GM23338 (cell line): Measurements from ENCODE around the gene TPCN2. TPM values are rescaled to one million over a fixed set of nuclear protein-coding genes. Genes with fewer than 3 reads are reported as not detected.

Experiments used
- ATAC-seq: fragments of 200-7000 bp; cut with Tn5 transposase; 3 replicates; pipeline ENCODE4 v1.9.1; 2020
- DNase-seq: peaks from one replicate; pipeline ENCODE4 v3.0.0-alpha.2; 2015; ENCODE audit warnings: low spot score
- H2AFZ ChIP-seq: fragments of 200-600 bp; sonication (generic); 2 replicates; pipeline ENCODE4 v1.8.0; 2016; ENCODE audit warnings: antibody characterized with exemption, mild to moderate bottlenecking, moderate library complexity
- H3F3A ChIP-seq: fragments of 200-600 bp; sonication (generic); replicated peaks from 2 replicates; pipeline ENCODE4 v1.8.0; 2017; ENCODE audit warnings: antibody characterized with exemption, mixed run types, low read depth
- H3K27ac ChIP-seq: fragments of 200-600 bp; sonication (generic); 2 replicates; pipeline ENCODE4 v1.6.1; 2016; ENCODE audit warnings: low read depth
- H3K27me3 ChIP-seq: fragments of 200-600 bp; sonication (generic); 2 replicates; pipeline ENCODE4 v1.8.0; 2016; ENCODE audit warnings: mild to moderate bottlenecking, mixed run types, moderate library complexity; ENCODE audit not compliant: insufficient read depth
- H3K36me3 ChIP-seq: fragments of 200-600 bp; sonication (generic); 2 replicates; pipeline ENCODE4 v1.8.0; 2016; ENCODE audit warnings: mild to moderate bottlenecking; ENCODE audit not compliant: insufficient read depth
- H3K4me1 ChIP-seq: fragments of 200-600 bp; sonication (generic); 2 replicates; pipeline ENCODE4 v1.8.0; 2016; ENCODE audit warnings: mild to moderate bottlenecking, moderate library complexity; ENCODE audit not compliant: insufficient read depth
- H3K4me2 ChIP-seq: fragments of 200-600 bp; sonication (generic); 2 replicates; pipeline ENCODE4 v1.7.1; 2017; ENCODE audit warnings: mixed run types
- H3K4me3 ChIP-seq: fragments of 200-600 bp; sonication (generic); 2 replicates; pipeline ENCODE4 v1.6.1; 2016; ENCODE audit warnings: mixed run types
- H3K79me2 ChIP-seq: fragments of 200-600 bp; sonication (generic); replicated peaks from 2 replicates; pipeline ENCODE4 v1.8.0; 2017; ENCODE audit warnings: mild to moderate bottlenecking; ENCODE audit not compliant: insufficient read depth
- H3K9me2 ChIP-seq: fragments of 200-600 bp; sonication (generic); 2 replicates; pipeline ENCODE4 v1.8.0; 2017; ENCODE audit not compliant: insufficient read depth
- H4K20me1 ChIP-seq: fragments of 200-600 bp; sonication (generic); replicated peaks from 2 replicates; pipeline ENCODE4 v1.8.0; 2017; ENCODE audit warnings: mild to moderate bottlenecking; ENCODE audit not compliant: insufficient read depth
- H3K27ac Mint-ChIP-seq: 2 replicates; pipeline ENCODE4 v1.8.0; 2020; ENCODE audit warnings: inconsistent platforms, mild to moderate bottlenecking, moderate library complexity, mixed read lengths
- H3K27me3 Mint-ChIP-seq: 3 replicates; pipeline ENCODE4 v1.8.0; 2022; ENCODE audit warnings: low read depth, mild to moderate bottlenecking, moderate library complexity, mixed read lengths, inconsistent platforms; ENCODE audit not compliant: insufficient read depth, poor library complexity
- H3K36me3 Mint-ChIP-seq: 3 replicates; pipeline ENCODE4 v1.8.0; 2021; ENCODE audit warnings: low read depth, mild to moderate bottlenecking, inconsistent platforms, moderate library complexity, mixed read lengths
- H3K4me1 Mint-ChIP-seq: 3 replicates; pipeline ENCODE4 v1.8.0; 2020; ENCODE audit warnings: mild to moderate bottlenecking, inconsistent platforms, mixed read lengths
- H3K4me3 Mint-ChIP-seq: 3 replicates; pipeline ENCODE4 v1.8.0; 2021; ENCODE audit warnings: moderate library complexity, mild to moderate bottlenecking, inconsistent platforms, mixed read lengths
- H3K9me3 Mint-ChIP-seq: 3 replicates; pipeline ENCODE4 v1.8.0; 2020; ENCODE audit warnings: moderate library complexity, mild to moderate bottlenecking, inconsistent platforms, mixed read lengths
- CREB1 ChIP-seq: fragments of 250-450 bp; sonication (Bioruptor Pico); IDR thresholded peaks from 2 replicates; pipeline ENCODE4 v1.5.0; 2020; ENCODE audit warnings: low read depth, mild to moderate bottlenecking, moderate library complexity
- EZH2 ChIP-seq: fragments of 200-600 bp; sonication (generic); IDR thresholded peaks from one replicate; pipeline ENCODE4 v1.8.0; 2017; ENCODE audit warnings: antibody characterized with exemption, mild to moderate bottlenecking, low read depth; ENCODE audit not compliant: unreplicated experiment
- EZH2phosphoT487 ChIP-seq: fragments of 200-600 bp; sonication (generic); IDR thresholded peaks from one replicate; pipeline ENCODE4 v1.8.1; 2018; ENCODE audit warnings: antibody characterized with exemption; ENCODE audit not compliant: unreplicated experiment
- JUNB ChIP-seq: IDR thresholded peaks from one replicate; pipeline ENCODE4 v1.6.1; 2016; ENCODE audit warnings: antibody characterized with exemption; ENCODE audit not compliant: unreplicated experiment
- NANOG ChIP-seq: IDR thresholded peaks from 2 replicates; pipeline ENCODE4 v1.6.1; 2016; ENCODE audit warnings: antibody characterized with exemption, borderline replicate concordance
- POLR2AphosphoS5 ChIP-seq: IDR thresholded peaks from 2 replicates; pipeline ENCODE4 v1.6.1; 2016; ENCODE audit warnings: antibody characterized with exemption, low read depth
- STAT1 ChIP-seq: IDR thresholded peaks from one replicate; pipeline ENCODE4 v1.6.1; 2016; ENCODE audit warnings: antibody characterized with exemption; ENCODE audit not compliant: unreplicated experiment
- ZNF114 ChIP-seq: fragments of 250-450 bp; sonication (Bioruptor Pico); IDR thresholded peaks from 2 replicates; pipeline ENCODE4 v1.5.0; 2020; ENCODE audit warnings: mild to moderate bottlenecking, moderate library complexity
- ZNF331 ChIP-seq: fragments of 250-450 bp; sonication (Bioruptor Pico); IDR thresholded peaks from 2 replicates; pipeline ENCODE4 v1.5.0; 2020; ENCODE audit warnings: low read depth, mild to moderate bottlenecking, moderate library complexity
- polyA plus RNA-seq: library from polyadenylated mRNA; unstranded; fragments of >200 nt; fragmentation: Nextera tagmentation; extraction: Ambion mirVana; gene quantifications from 2 replicates; pipeline ENCODE4 v1.2.1, GENCODE V29; 2016
- total RNA-seq: library from RNA; depleted of rRNA; stranded (reverse); fragments of >200 nt; shearing (Covaris generic); gene quantifications from 2 replicates; pipeline ENCODE4 v1.2.3, GENCODE V29; 2014
- TF ChIP-seq, protein P1 (sequence below): fragments of 250-450 bp; sonication (Bioruptor Pico); IDR thresholded peaks from 2 replicates; pipeline ENCODE4 v1.5.0; 2020; ENCODE audit warnings: mild to moderate bottlenecking, moderate library complexity
- TF ChIP-seq, protein P2 (sequence below): IDR thresholded peaks from 2 replicates; pipeline ENCODE4 v1.6.1; 2016; ENCODE audit warnings: antibody characterized with exemption
- TF ChIP-seq, protein P3 (sequence below): IDR thresholded peaks from one replicate; pipeline ENCODE4 v1.6.1; 2018; ENCODE audit warnings: antibody characterized with exemption; ENCODE audit not compliant: unreplicated experiment
- TF ChIP-seq, protein P4 (sequence below), 2 experiments: fragments of 200-600 bp in 1 of 2; sonication (generic) in 1 of 2; conservative IDR thresholded peaks; 2 replicates each; pipeline versions ENCODE4 v1.5.1 to v1.6.1; 2016 to 2017; ENCODE audit warnings: antibody characterized with exemption in 2 of 2, low read depth in 2 of 2, mild to moderate bottlenecking in 2 of 2, moderate library complexity in 1 of 2

Gene TPCN2
- total and polyA plus RNA-seq, 2 experiments from 2014 or later: 5.8 to 14.7 TPM

DNA sequence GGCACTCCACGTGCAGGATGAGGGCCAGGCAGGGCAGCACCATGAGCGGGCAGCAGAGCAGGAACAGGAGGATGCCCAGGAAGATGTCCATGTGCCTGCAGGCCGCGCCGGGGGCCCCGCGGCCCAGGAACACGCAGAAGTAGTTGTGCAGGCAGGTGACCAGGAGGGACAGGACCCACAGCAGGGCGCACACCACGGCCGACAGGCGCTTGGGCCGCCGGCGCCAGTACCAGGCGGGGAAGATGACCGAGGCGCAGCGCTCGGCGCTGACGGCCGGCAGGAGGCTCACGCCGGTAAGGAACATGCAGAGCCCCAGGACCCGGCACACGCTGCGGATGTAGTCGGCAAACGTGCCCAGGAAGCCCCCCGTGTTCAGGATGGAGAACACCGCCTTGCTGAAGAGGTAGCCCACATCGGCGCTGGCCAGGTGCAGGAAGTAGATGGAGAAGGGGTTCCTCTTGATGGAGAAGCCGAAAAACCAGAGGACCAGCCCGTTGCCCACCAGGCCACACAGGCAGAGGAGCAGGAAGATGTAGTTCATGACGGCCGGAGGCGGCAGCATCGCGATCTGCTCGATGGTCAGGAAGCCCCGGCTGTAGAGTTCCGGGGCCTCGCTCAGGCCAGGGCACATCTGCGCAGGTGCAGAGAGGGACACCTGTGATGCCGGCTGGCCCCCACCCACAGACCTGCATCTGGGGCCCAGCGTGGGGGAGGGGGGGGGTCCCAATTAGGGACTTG, 42.9 kb upstream of the TPCN2 start:
- ATAC-seq (no peak), DNase-seq (no peak)
- Mint-ChIP-seq H3K27me3 (peaks cover 9% of the 10 kb centered on the region), H3K27ac (no peak overlapping the region), H3K9me3 (no peaks in the 10 kb centered on the region), H3K36me3 (peaks cover 3% of the 10 kb centered on the region; the same call in 1 of the 3 replicates), H3K4me1 (peaks cover 5% of the 10 kb centered on the region; the same call in 1 of the 3 replicates), H3K4me3 (no peak overlapping the region; the same call in 2 of the 3 replicates)
- no peaks in the 10 kb centered on the region for H3K27me3 ChIP-seq
- no peaks in the 10 kb centered on the region for H3F3A ChIP-seq
- H3K4me2 ChIP-seq: no peak overlapping the region
- no peaks in the 10 kb centered on the region for H3K36me3 ChIP-seq
- no peaks in the 10 kb centered on the region for H4K20me1 ChIP-seq
- TF ChIP-seq, protein P1, sequence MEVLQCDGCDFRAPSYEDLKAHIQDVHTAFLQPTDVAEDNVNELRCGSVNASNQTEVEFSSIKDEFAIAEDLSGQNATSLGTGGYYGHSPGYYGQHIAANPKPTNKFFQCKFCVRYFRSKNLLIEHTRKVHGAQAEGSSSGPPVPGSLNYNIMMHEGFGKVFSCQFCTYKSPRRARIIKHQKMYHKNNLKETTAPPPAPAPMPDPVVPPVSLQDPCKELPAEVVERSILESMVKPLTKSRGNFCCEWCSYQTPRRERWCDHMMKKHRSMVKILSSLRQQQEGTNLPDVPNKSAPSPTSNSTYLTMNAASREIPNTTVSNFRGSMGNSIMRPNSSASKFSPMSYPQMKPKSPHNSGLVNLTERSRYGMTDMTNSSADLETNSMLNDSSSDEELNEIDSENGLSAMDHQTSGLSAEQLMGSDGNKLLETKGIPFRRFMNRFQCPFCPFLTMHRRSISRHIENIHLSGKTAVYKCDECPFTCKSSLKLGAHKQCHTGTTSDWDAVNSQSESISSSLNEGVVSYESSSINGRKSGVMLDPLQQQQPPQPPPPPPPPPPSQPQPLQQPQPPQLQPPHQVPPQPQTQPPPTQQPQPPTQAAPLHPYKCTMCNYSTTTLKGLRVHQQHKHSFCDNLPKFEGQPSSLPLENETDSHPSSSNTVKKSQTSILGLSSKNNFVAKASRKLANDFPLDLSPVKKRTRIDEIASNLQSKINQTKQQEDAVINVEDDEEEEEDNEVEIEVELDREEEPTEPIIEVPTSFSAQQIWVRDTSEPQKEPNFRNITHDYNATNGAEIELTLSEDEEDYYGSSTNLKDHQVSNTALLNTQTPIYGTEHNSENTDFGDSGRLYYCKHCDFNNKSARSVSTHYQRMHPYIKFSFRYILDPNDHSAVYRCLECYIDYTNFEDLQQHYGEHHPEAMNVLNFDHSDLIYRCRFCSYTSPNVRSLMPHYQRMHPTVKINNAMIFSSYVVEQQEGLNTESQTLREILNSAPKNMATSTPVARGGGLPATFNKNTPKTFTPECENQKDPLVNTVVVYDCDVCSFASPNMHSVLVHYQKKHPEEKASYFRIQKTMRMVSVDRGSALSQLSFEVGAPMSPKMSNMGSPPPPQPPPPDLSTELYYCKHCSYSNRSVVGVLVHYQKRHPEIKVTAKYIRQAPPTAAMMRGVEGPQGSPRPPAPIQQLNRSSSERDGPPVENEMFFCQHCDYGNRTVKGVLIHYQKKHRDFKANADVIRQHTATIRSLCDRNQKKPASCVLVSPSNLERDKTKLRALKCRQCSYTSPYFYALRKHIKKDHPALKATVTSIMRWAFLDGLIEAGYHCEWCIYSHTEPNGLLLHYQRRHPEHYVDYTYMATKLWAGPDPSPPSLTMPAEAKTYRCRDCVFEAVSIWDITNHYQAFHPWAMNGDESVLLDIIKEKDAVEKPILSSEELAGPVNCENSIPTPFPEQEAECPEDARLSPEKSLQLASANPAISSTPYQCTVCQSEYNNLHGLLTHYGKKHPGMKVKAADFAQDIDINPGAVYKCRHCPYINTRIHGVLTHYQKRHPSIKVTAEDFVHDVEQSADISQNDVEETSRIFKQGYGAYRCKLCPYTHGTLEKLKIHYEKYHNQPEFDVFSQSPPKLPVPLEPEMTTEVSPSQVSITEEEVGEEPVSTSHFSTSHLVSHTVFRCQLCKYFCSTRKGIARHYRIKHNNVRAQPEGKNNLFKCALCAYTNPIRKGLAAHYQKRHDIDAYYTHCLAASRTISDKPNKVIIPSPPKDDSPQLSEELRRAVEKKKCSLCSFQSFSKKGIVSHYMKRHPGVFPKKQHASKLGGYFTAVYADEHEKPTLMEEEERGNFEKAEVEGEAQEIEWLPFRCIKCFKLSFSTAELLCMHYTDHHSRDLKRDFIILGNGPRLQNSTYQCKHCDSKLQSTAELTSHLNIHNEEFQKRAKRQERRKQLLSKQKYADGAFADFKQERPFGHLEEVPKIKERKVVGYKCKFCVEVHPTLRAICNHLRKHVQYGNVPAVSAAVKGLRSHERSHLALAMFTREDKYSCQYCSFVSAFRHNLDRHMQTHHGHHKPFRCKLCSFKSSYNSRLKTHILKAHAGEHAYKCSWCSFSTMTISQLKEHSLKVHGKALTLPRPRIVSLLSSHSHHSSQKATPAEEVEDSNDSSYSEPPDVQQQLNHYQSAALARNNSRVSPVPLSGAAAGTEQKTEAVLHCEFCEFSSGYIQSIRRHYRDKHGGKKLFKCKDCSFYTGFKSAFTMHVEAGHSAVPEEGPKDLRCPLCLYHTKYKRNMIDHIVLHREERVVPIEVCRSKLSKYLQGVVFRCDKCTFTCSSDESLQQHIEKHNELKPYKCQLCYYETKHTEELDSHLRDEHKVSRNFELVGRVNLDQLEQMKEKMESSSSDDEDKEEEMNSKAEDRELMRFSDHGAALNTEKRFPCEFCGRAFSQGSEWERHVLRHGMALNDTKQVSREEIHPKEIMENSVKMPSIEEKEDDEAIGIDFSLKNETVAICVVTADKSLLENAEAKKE (CRISPR knock-in tag): no peak
- TF ChIP-seq ZNF331 (CRISPR knock-in tag) (no peak), CREB1 (CRISPR knock-in tag) (no peak), NANOG (no peak), JUNB (no peak), EZH2phosphoT487 (no peak), EZH2 (no peak), STAT1 (no peak), POLR2AphosphoS5 (no peak), ZNF114 (no peak)
- TF ChIP-seq, protein P2, sequence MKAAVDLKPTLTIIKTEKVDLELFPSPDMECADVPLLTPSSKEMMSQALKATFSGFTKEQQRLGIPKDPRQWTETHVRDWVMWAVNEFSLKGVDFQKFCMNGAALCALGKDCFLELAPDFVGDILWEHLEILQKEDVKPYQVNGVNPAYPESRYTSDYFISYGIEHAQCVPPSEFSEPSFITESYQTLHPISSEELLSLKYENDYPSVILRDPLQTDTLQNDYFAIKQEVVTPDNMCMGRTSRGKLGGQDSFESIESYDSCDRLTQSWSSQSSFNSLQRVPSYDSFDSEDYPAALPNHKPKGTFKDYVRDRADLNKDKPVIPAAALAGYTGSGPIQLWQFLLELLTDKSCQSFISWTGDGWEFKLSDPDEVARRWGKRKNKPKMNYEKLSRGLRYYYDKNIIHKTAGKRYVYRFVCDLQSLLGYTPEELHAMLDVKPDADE: no peak
- TF ChIP-seq, protein P3, sequence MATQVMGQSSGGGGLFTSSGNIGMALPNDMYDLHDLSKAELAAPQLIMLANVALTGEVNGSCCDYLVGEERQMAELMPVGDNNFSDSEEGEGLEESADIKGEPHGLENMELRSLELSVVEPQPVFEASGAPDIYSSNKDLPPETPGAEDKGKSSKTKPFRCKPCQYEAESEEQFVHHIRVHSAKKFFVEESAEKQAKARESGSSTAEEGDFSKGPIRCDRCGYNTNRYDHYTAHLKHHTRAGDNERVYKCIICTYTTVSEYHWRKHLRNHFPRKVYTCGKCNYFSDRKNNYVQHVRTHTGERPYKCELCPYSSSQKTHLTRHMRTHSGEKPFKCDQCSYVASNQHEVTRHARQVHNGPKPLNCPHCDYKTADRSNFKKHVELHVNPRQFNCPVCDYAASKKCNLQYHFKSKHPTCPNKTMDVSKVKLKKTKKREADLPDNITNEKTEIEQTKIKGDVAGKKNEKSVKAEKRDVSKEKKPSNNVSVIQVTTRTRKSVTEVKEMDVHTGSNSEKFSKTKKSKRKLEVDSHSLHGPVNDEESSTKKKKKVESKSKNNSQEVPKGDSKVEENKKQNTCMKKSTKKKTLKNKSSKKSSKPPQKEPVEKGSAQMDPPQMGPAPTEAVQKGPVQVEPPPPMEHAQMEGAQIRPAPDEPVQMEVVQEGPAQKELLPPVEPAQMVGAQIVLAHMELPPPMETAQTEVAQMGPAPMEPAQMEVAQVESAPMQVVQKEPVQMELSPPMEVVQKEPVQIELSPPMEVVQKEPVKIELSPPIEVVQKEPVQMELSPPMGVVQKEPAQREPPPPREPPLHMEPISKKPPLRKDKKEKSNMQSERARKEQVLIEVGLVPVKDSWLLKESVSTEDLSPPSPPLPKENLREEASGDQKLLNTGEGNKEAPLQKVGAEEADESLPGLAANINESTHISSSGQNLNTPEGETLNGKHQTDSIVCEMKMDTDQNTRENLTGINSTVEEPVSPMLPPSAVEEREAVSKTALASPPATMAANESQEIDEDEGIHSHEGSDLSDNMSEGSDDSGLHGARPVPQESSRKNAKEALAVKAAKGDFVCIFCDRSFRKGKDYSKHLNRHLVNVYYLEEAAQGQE: no peak
- TF ChIP-seq, protein P4, sequence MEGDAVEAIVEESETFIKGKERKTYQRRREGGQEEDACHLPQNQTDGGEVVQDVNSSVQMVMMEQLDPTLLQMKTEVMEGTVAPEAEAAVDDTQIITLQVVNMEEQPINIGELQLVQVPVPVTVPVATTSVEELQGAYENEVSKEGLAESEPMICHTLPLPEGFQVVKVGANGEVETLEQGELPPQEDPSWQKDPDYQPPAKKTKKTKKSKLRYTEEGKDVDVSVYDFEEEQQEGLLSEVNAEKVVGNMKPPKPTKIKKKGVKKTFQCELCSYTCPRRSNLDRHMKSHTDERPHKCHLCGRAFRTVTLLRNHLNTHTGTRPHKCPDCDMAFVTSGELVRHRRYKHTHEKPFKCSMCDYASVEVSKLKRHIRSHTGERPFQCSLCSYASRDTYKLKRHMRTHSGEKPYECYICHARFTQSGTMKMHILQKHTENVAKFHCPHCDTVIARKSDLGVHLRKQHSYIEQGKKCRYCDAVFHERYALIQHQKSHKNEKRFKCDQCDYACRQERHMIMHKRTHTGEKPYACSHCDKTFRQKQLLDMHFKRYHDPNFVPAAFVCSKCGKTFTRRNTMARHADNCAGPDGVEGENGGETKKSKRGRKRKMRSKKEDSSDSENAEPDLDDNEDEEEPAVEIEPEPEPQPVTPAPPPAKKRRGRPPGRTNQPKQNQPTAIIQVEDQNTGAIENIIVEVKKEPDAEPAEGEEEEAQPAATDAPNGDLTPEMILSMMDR (conservative IDR thresholded peaks at IDR 0.05; ENCODE audit: low read depth in 2 of 2): no peak
- no peaks in the 10 kb centered on the region for H3K79me2 ChIP-seq
- H3K4me3 ChIP-seq: no peak overlapping the region
- no peak overlapping the region for H2AFZ ChIP-seq
- no peaks in the 10 kb centered on the region for H3K9me2 ChIP-seq
- H3K4me1 ChIP-seq: peaks cover 5% of the 10 kb centered on the region
- no peak overlapping the region for H3K27ac ChIP-seq
